Spleen (tissue), 7 donors: ENCODE results near the gene FHL1.

Experiments
- POLR2A ChIP-seq, 3 donors: fragments of 450-650 bp; IDR thresholded peaks; one replicate each; pipeline ENCODE4 v1.5.1; 2017; ENCODE audit warnings: antibody characterized with exemption in 3 of 3, mild to moderate bottlenecking in 1 of 3
- TF ChIP-seq, protein P1 (sequence below), 11 experiments: fragments of 200-600 bp in 7 of 11; fragments of 450-650 bp in 4 of 11; sonication (generic) in 4 of 11; IDR thresholded peaks in 8 of 11; conservative IDR thresholded peaks in 3 of 11; 1 replicate in 7 of 11; 2 replicates in 4 of 11; pipeline versions ENCODE4 v1.4.0 to v1.8.0; 2016 to 2021; ENCODE audit warnings: antibody characterized with exemption in 11 of 11, inconsistent platforms in 4 of 11, mild to moderate bottlenecking in 1 of 11
- donor health status: DM: no; HTN: no; CAD: no; lungs with moderate emphysema.
- donor health status: DM: no; HTN: no; CAD: no.
- donor health status: DM: no; HTN: no; CAD: no.

DNA sequence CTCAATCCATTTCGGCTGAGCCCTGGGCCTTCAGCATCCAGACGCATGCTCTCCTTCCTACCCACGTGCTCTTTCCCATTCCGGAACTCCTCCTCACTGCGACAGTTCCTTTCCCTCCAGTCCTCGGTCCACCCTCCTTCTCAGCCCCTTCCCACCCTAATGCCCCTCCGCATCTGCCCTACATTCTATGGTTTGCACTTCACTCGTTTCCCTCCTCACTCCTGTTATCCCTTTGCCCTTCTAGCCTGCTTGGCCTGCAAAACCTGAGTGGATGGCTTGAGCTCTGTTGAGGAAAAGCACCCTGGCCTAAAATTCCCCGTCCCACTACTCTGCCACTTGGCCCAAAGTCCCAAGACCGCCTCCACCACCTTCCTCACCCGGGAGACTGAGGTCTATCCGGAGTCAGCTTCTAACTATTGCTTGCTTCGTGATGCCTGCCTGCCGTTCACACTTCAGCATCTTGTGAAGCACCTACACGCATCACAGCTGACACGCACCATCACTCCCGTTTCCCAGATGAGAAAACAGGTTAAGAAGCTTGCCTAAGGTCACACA is 65.3 kb downstream of the FHL1 start:
- TF ChIP-seq, protein P1, sequence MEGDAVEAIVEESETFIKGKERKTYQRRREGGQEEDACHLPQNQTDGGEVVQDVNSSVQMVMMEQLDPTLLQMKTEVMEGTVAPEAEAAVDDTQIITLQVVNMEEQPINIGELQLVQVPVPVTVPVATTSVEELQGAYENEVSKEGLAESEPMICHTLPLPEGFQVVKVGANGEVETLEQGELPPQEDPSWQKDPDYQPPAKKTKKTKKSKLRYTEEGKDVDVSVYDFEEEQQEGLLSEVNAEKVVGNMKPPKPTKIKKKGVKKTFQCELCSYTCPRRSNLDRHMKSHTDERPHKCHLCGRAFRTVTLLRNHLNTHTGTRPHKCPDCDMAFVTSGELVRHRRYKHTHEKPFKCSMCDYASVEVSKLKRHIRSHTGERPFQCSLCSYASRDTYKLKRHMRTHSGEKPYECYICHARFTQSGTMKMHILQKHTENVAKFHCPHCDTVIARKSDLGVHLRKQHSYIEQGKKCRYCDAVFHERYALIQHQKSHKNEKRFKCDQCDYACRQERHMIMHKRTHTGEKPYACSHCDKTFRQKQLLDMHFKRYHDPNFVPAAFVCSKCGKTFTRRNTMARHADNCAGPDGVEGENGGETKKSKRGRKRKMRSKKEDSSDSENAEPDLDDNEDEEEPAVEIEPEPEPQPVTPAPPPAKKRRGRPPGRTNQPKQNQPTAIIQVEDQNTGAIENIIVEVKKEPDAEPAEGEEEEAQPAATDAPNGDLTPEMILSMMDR (IDR thresholded peaks at IDR 0.05 in 8 of 11, conservative IDR thresholded peaks at IDR 0.05 in 3 of 11), result no peak
- TF ChIP-seq POLR2A (IDR thresholded peaks at IDR 0.05), result no peak
